ENCODE results near the gene OLFML1. TPM values are rescaled to one million over a fixed set of nuclear protein-coding genes. Genes with fewer than 3 reads are reported as not detected.

Gene OLFML1
- total and polyA plus RNA-seq, 2 of the 13 experiments (the other 11 are each of a cell fraction or from before 2014, with no cell fraction given): 0.89 to 0.90 TPM

GRCh38 chr11:7514099-7514591 is 28.8 kb downstream of the OLFML1 start (continued):
- no peak for TF ChIP-seq ZNF567 (CRISPR knock-in tag; IDR thresholded peaks at IDR 0.05; ENCODE audit: borderline replicate concordance)
- TF ChIP-seq CCDC6 (CRISPR knock-in tag; IDR thresholded peaks at IDR 0.05): no peak
- 0 out of 2 replicates have a peak, but pooled peaks have one; percentile 50 for TF ChIP-seq ZNF451 (CRISPR knock-in tag; IDR thresholded peaks at IDR 0.05)
- TF ChIP-seq REPIN1 (CRISPR knock-in tag; IDR thresholded peaks at IDR 0.05; ENCODE audit: borderline replicate concordance, low read depth): peak; percentile 29; the same call in 1 of the 2 replicates
- TF ChIP-seq KDM3A (CRISPR knock-in tag; IDR thresholded peaks at IDR 0.05; ENCODE audit: low read depth): 0 out of 2 replicates have a peak, but pooled peaks have one; percentile 28
- no peak for TF ChIP-seq MAFK (conservative IDR thresholded peaks at IDR 0.05 in 1 of 2, IDR thresholded peaks at IDR 0.05 in 1 of 2; ENCODE audit: low read length in 2 of 2)
- no peak for TF ChIP-seq NFKBIZ (CRISPR knock-in tag; IDR thresholded peaks at IDR 0.05)
- TF ChIP-seq PHB2 (IDR thresholded peaks at IDR 0.05; ENCODE audit: partially characterized antibody): no peak
- no peak for TF ChIP-seq MNT (IDR thresholded peaks at IDR 0.05)
- peak; percentile 68 for TF ChIP-seq ZNF687 (CRISPR knock-in tag; IDR thresholded peaks at IDR 0.05)
- peak; percentile 18; the same call in 1 of the 2 replicates for TF ChIP-seq ZFP91 (CRISPR knock-in tag; IDR thresholded peaks at IDR 0.05; ENCODE audit: borderline replicate concordance)
- 0 out of 2 replicates have a peak, but pooled peaks have one; percentile 2 for TF ChIP-seq NFYB (CRISPR knock-in tag; IDR thresholded peaks at IDR 0.05)
- no peak for TF ChIP-seq ZNF674 (CRISPR knock-in tag; IDR thresholded peaks at IDR 0.05; ENCODE audit: low read depth)
- TF ChIP-seq SAP130 (CRISPR knock-in tag; IDR thresholded peaks at IDR 0.05; ENCODE audit: low read depth): peak; percentile 18; the same call in 1 of the 2 replicates
- TF ChIP-seq ZMYM4 (CRISPR knock-in tag; IDR thresholded peaks at IDR 0.05): 0 out of 2 replicates have a peak, but pooled peaks have one; percentile 11
- peak; percentile 5; the same call in 1 of the 2 replicates for TF ChIP-seq RBFOX2 (IDR thresholded peaks at IDR 0.05; ENCODE audit: low read depth, low read length)
- no peak for TF ChIP-seq ZNF556 (CRISPR knock-in tag; IDR thresholded peaks at IDR 0.05; ENCODE audit: borderline replicate concordance)
- no peak for TF ChIP-seq ZBED4 (CRISPR knock-in tag; IDR thresholded peaks at IDR 0.05; ENCODE audit: borderline replicate concordance)
- TF ChIP-seq SRSF4 (IDR thresholded peaks at IDR 0.05; ENCODE audit: low read depth, low read length, poor library complexity, severe bottlenecking): no peak

Measured in HepG2 (cell line).